ENCODE data around the gene CDS1.

GRCh38 chr4:84545093-84545492 is 37.8 kb upstream of the CDS1 start:
- TF ChIP-seq, protein P1, sequence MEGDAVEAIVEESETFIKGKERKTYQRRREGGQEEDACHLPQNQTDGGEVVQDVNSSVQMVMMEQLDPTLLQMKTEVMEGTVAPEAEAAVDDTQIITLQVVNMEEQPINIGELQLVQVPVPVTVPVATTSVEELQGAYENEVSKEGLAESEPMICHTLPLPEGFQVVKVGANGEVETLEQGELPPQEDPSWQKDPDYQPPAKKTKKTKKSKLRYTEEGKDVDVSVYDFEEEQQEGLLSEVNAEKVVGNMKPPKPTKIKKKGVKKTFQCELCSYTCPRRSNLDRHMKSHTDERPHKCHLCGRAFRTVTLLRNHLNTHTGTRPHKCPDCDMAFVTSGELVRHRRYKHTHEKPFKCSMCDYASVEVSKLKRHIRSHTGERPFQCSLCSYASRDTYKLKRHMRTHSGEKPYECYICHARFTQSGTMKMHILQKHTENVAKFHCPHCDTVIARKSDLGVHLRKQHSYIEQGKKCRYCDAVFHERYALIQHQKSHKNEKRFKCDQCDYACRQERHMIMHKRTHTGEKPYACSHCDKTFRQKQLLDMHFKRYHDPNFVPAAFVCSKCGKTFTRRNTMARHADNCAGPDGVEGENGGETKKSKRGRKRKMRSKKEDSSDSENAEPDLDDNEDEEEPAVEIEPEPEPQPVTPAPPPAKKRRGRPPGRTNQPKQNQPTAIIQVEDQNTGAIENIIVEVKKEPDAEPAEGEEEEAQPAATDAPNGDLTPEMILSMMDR (IDR thresholded peaks at IDR 0.05 in 4 of 5, conservative IDR thresholded peaks at IDR 0.05 in 1 of 5) = no peak
- no peak for TF ChIP-seq POLR2A (IDR thresholded peaks at IDR 0.05)
